Neural cell (in vitro differentiated cells): ENCODE measurements around the gene LRRC55. TPM values are rescaled to one million over a fixed set of nuclear protein-coding genes. Genes with fewer than 3 reads are reported as not detected.
"Not testable (repeated sequence)": the region's sequence is repeated elsewhere in the genome, so short reads cannot be mapped to it uniquely, and the experiment has no call there.

Experiments
- H2AFZ ChIP-seq: fragments of 200-600, 300-800 bp; sonication (generic), shearing (Covaris generic); 2 replicates; pipeline ENCODE4 v1.6.0; 2014; ENCODE audit warnings: low read depth, mild to moderate bottlenecking, antibody characterized with exemption, low read length, moderate library complexity
- H3F3A ChIP-seq: fragments of 200-600 bp; shearing (Covaris generic); 2 replicates; pipeline ENCODE4 v1.6.1; 2016; ENCODE audit warnings: mild to moderate bottlenecking, moderate library complexity, mixed read lengths, antibody characterized with exemption, low read length; ENCODE audit not compliant: insufficient read depth, poor library complexity, severe bottlenecking
- H3K27ac ChIP-seq: fragments of 200-600, 300-800 bp; sonication (generic), shearing (Covaris generic); 2 replicates; pipeline ENCODE4 v1.5.1; 2014; ENCODE audit warnings: mild to moderate bottlenecking, low read length, moderate library complexity
- H3K27me3 ChIP-seq: fragments of 300-800, 200-600 bp; sonication (generic), shearing (Covaris generic); 2 replicates; pipeline ENCODE4 v1.6.0; 2014; ENCODE audit warnings: mild to moderate bottlenecking, low read depth, low read length, moderate library complexity; ENCODE audit not compliant: insufficient read depth
- H3K36me3 ChIP-seq: fragments of 300-800, 200-600 bp; sonication (generic), shearing (Covaris generic); 2 replicates; pipeline ENCODE4 v1.5.1; 2014; ENCODE audit warnings: mild to moderate bottlenecking, antibody characterized with exemption, low read length, moderate library complexity; ENCODE audit not compliant: insufficient read depth
- H3K4me2 ChIP-seq: fragments of 300-800, 200-600 bp; sonication (generic), shearing (Covaris generic); 2 replicates; pipeline ENCODE4 v1.6.0; 2014; ENCODE audit warnings: mild to moderate bottlenecking, low read length
- H3K4me3 ChIP-seq: fragments of 300-800, 200-600 bp; sonication (generic), shearing (Covaris generic); 2 replicates; pipeline ENCODE4 v1.5.1; 2014; ENCODE audit warnings: mild to moderate bottlenecking, low read length, moderate library complexity
- H3K79me2 ChIP-seq: fragments of 200-600 bp; shearing (Covaris generic); replicated peaks from 2 replicates; pipeline ENCODE4 v1.6.0; 2014; ENCODE audit warnings: mild to moderate bottlenecking, low read length, moderate library complexity; ENCODE audit not compliant: insufficient read depth
- H3K9ac ChIP-seq: fragments of 300-800, 200-600 bp; sonication (generic), shearing (Covaris generic); 2 replicates; pipeline ENCODE4 v1.6.1; 2016; ENCODE audit warnings: mild to moderate bottlenecking, low read length, mixed read lengths
- H3K9me2 ChIP-seq: fragments of 200-600 bp; shearing (Covaris generic); 2 replicates; pipeline ENCODE4 v1.6.1; 2016; ENCODE audit warnings: mild to moderate bottlenecking, low read length, mixed read lengths; ENCODE audit not compliant: insufficient read depth
- H3K9me3 ChIP-seq: fragments of 200-600, 300-800 bp; sonication (generic), shearing (Covaris generic); 2 replicates; pipeline ENCODE4 v1.6.1; 2016; ENCODE audit warnings: mild to moderate bottlenecking, mixed run types, low read length, moderate library complexity, mixed read lengths
- H4K20me1 ChIP-seq: fragments of 200-600 bp; shearing (Covaris generic); 2 replicates; pipeline ENCODE4 v1.6.1; 2016; ENCODE audit warnings: mild to moderate bottlenecking, mixed run types; ENCODE audit not compliant: insufficient read depth
- EP300 ChIP-seq: fragments of 450-650 bp; conservative IDR thresholded peaks from 2 replicates; pipeline ENCODE4 v1.6.1; 2014; ENCODE audit warnings: antibody characterized with exemption, mild to moderate bottlenecking, moderate library complexity; ENCODE audit not compliant: poor library complexity, severe bottlenecking
- EZH2 ChIP-seq: fragments of 200-600, 300-800 bp; shearing (Covaris generic), sonication (generic); IDR thresholded peaks from 2 replicates; pipeline ENCODE4 v1.6.1; 2014; ENCODE audit warnings: antibody characterized with exemption, low read length, borderline replicate concordance, mild to moderate bottlenecking; ENCODE audit not compliant: insufficient read depth, poor library complexity, severe bottlenecking
- MXI1 ChIP-seq: fragments of 450-650 bp; conservative IDR thresholded peaks from 2 replicates; pipeline ENCODE4 v1.6.1; 2014; ENCODE audit warnings: antibody characterized with exemption, mild to moderate bottlenecking; ENCODE audit not compliant: poor library complexity, severe bottlenecking
- POLR2AphosphoS5 ChIP-seq: IDR thresholded peaks from 2 replicates; pipeline ENCODE4 v1.6.1; 2012
- RAD21 ChIP-seq: fragments of 450-650 bp; conservative IDR thresholded peaks from 2 replicates; pipeline ENCODE4 v1.6.1; 2014; ENCODE audit warnings: antibody characterized with exemption, mild to moderate bottlenecking, moderate library complexity
- SMC3 ChIP-seq: fragments of 450-650 bp; conservative IDR thresholded peaks from 2 replicates; pipeline ENCODE4 v1.6.1; 2014; ENCODE audit warnings: antibody characterized with exemption, mild to moderate bottlenecking, moderate library complexity; ENCODE audit not compliant: poor library complexity
- TAF1 ChIP-seq: IDR thresholded peaks from 2 replicates; pipeline ENCODE4 v1.6.1; 2012; ENCODE audit warnings: low read depth
- polyA plus RNA-seq: library from polyadenylated mRNA; depleted of rRNA; stranded (reverse); fragments of >200 nt; gene quantifications from 2 replicates; pipeline ENCODE4 v1.2.3, GENCODE V29; 2014
- TF ChIP-seq, protein P1 (sequence below): IDR thresholded peaks from 2 replicates; pipeline ENCODE4 v1.6.1; 2012; ENCODE audit warnings: borderline replicate concordance
- TF ChIP-seq, protein P2 (sequence below): fragments of 450-650 bp; IDR thresholded peaks from 2 replicates; pipeline ENCODE4 v1.5.1; 2014; ENCODE audit warnings: antibody characterized with exemption, mild to moderate bottlenecking, moderate library complexity; ENCODE audit not compliant: poor library complexity, severe bottlenecking

The LRRC55 gene
- polyA plus RNA-seq, 1 donor from 2014 or later = 2.8 TPM

DNA sequence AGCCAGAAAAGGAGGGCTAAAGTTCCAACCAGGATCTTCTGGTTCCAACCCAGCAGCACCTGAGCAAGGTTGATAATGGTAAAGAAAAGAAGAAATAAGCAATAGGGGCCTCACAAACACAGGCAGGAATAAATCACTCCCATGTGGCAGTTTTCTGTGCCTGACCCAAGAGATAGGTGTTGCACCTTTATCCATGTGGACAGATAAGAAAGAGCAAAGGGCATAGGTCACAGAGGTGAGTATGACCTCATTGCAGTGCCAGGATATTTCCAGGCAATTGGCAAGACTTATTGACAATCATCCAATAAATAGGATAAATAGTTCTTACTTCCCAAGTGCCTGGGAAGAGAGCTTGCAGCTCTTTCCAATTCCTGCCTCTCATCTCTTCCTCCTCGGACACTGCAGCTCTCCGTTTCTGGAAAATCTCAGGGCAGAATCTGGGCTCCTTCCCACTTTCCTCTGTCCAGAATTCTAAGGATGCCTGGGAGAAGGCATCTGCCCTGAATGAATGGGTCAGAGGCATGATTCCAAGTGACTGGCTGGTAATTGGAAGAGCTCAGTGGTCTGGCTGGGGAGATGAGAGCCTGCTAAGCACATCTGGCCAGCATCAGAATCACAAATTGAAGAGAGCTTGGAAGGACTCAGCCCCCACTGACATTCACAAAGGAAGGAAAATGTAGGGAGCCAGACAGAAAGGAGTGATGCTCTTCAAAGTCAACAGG lies 14.5 kb upstream of the LRRC55 start:
- no peaks in the 10 kb centered on the region for H3F3A ChIP-seq
- H3K9me2 ChIP-seq = no peaks in the 10 kb centered on the region
- H4K20me1 ChIP-seq = no peaks in the 10 kb centered on the region
- H3K27ac ChIP-seq = no peak overlapping the region
- H3K79me2 ChIP-seq = no peaks in the 10 kb centered on the region
- no peaks in the 10 kb centered on the region for H3K36me3 ChIP-seq
- H3K9ac ChIP-seq = no peak overlapping the region
- TF ChIP-seq, protein P1, sequence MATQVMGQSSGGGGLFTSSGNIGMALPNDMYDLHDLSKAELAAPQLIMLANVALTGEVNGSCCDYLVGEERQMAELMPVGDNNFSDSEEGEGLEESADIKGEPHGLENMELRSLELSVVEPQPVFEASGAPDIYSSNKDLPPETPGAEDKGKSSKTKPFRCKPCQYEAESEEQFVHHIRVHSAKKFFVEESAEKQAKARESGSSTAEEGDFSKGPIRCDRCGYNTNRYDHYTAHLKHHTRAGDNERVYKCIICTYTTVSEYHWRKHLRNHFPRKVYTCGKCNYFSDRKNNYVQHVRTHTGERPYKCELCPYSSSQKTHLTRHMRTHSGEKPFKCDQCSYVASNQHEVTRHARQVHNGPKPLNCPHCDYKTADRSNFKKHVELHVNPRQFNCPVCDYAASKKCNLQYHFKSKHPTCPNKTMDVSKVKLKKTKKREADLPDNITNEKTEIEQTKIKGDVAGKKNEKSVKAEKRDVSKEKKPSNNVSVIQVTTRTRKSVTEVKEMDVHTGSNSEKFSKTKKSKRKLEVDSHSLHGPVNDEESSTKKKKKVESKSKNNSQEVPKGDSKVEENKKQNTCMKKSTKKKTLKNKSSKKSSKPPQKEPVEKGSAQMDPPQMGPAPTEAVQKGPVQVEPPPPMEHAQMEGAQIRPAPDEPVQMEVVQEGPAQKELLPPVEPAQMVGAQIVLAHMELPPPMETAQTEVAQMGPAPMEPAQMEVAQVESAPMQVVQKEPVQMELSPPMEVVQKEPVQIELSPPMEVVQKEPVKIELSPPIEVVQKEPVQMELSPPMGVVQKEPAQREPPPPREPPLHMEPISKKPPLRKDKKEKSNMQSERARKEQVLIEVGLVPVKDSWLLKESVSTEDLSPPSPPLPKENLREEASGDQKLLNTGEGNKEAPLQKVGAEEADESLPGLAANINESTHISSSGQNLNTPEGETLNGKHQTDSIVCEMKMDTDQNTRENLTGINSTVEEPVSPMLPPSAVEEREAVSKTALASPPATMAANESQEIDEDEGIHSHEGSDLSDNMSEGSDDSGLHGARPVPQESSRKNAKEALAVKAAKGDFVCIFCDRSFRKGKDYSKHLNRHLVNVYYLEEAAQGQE = no peak
- TF ChIP-seq POLR2AphosphoS5 (no peak), SMC3 (no peak), EZH2 (no peak), TAF1 (no peak), MXI1 (no peak), RAD21 (no peak), EP300 (no peak)
- TF ChIP-seq, protein P2, sequence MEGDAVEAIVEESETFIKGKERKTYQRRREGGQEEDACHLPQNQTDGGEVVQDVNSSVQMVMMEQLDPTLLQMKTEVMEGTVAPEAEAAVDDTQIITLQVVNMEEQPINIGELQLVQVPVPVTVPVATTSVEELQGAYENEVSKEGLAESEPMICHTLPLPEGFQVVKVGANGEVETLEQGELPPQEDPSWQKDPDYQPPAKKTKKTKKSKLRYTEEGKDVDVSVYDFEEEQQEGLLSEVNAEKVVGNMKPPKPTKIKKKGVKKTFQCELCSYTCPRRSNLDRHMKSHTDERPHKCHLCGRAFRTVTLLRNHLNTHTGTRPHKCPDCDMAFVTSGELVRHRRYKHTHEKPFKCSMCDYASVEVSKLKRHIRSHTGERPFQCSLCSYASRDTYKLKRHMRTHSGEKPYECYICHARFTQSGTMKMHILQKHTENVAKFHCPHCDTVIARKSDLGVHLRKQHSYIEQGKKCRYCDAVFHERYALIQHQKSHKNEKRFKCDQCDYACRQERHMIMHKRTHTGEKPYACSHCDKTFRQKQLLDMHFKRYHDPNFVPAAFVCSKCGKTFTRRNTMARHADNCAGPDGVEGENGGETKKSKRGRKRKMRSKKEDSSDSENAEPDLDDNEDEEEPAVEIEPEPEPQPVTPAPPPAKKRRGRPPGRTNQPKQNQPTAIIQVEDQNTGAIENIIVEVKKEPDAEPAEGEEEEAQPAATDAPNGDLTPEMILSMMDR = no peak
- H3K4me3 ChIP-seq = no peak overlapping the region
- no peaks in the 10 kb centered on the region for H3K9me3 ChIP-seq
- no peaks in the 10 kb centered on the region for H3K27me3 ChIP-seq
- H3K4me2 ChIP-seq = no peak overlapping the region
- no peak overlapping the region for H2AFZ ChIP-seq

DNA sequence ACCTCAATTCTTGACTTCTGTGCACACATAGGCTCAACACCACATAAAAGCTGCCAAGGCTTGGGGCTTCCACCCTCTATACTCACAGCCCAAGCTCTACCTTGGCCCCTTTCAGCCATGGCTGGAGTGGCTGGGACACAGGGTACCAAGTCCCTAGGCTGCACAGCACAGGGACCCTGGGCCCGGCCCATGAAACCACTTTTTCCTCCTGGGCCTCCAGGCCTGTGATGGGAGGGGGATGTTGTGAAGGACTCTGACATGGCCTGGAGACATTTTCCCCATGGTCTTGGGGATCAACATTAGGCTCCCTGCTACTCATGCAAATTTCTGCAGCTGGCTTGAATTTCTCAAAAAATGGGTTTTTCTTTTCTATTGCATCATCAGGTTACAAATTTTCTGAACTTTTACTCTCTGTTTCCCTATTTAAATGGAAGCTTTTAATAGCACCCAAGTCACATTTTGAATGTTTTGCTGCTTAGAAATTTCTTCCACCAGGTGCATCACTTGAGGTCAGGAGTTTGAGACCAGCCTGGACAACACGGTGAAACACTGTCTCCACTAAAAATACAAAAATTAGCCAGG lies 11.9 kb upstream of the LRRC55 start:
- H3K4me2 ChIP-seq = not testable (repeated sequence)

More for the DNA sequence above, 11.9 kb upstream of the LRRC55 start:
- H3K79me2 ChIP-seq, H3K27ac ChIP-seq, H3F3A ChIP-seq, H3K4me3 ChIP-seq, H3K36me3 ChIP-seq, H3K9me3 ChIP-seq, H3K9ac ChIP-seq, H2AFZ ChIP-seq, H3K9me2 ChIP-seq, H3K27me3 ChIP-seq, H4K20me1 ChIP-seq: not testable (repeated sequence)
